Measurements from ENCODE around the gene MIB1.

DNA sequence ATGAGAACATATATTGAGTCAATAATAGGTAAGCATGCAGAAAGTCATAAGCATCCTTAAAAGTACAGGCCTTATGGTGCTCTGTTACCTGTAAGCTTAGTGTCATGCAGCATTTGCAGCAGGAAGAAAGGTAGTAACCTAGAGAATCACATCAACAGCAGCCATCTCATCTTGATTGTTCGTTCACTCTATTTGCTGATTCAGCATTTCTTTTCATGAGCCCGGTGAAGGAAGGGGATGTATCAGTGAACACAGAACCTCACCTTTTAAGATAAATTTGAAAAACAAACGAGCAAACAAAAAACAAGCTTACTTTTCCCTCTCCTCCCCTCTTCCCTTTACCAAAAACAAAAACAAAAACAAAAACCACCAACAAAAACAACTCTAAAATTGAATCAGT is 89.9 kb downstream of the MIB1 start:
- TF ChIP-seq, protein P1, sequence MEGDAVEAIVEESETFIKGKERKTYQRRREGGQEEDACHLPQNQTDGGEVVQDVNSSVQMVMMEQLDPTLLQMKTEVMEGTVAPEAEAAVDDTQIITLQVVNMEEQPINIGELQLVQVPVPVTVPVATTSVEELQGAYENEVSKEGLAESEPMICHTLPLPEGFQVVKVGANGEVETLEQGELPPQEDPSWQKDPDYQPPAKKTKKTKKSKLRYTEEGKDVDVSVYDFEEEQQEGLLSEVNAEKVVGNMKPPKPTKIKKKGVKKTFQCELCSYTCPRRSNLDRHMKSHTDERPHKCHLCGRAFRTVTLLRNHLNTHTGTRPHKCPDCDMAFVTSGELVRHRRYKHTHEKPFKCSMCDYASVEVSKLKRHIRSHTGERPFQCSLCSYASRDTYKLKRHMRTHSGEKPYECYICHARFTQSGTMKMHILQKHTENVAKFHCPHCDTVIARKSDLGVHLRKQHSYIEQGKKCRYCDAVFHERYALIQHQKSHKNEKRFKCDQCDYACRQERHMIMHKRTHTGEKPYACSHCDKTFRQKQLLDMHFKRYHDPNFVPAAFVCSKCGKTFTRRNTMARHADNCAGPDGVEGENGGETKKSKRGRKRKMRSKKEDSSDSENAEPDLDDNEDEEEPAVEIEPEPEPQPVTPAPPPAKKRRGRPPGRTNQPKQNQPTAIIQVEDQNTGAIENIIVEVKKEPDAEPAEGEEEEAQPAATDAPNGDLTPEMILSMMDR (IDR thresholded peaks at IDR 0.05): no peak
- no peak for TF ChIP-seq EZH2 (IDR thresholded peaks at IDR 0.05; ENCODE audit: borderline replicate concordance, insufficient read depth, low read depth, low read length, poor library complexity, severe bottlenecking)
